T-helper 17 cell (primary cell): ENCODE measurements around the gene NPR3. TPM values are rescaled to one million over a fixed set of nuclear protein-coding genes. Genes with fewer than 3 reads are reported as not detected.

ENCODE experiments used
- ATAC-seq: fragments of 150-1000 bp; cut with Tn5 transposase; 2 replicates; pipeline ENCODE4 v1.10.0; 2021; ENCODE audit warnings: mild to moderate bottlenecking, moderate library complexity
- DNase-seq, 3 donors: peaks; one replicate each; pipeline versions ENCODE4 v3.0.0 to v3.0.0-alpha.2; 2020 to 2021
- H3K9me3 ChIP-seq: one replicate; pipeline ENCODE4 v1.7.0; 2013; ENCODE audit warnings: low read length, mild to moderate bottlenecking; ENCODE audit not compliant: control insufficient read depth, poor library complexity, severe bottlenecking
- H3K27ac Mint-ChIP-seq: one replicate; pipeline ENCODE4 v1.8.0; 2022; ENCODE audit warnings: mild to moderate bottlenecking, moderate library complexity, mixed read lengths
- H3K27me3 Mint-ChIP-seq: one replicate; pipeline ENCODE4 v1.8.0; 2022; ENCODE audit warnings: mixed read lengths
- H3K36me3 Mint-ChIP-seq: one replicate; pipeline ENCODE4 v1.8.0; 2022; ENCODE audit warnings: low read depth, mixed read lengths
- H3K4me1 Mint-ChIP-seq: one replicate; pipeline ENCODE4 v1.8.0; 2022; ENCODE audit warnings: mild to moderate bottlenecking, mixed read lengths
- H3K4me3 Mint-ChIP-seq: one replicate; pipeline ENCODE4 v1.8.0; 2022; ENCODE audit warnings: mild to moderate bottlenecking, moderate library complexity, mixed read lengths
- total RNA-seq, 4 donors: library from RNA in 2 of 4; stranded (reverse) in 2 of 4; gene quantifications; one replicate each; pipeline ENCODE4 v1.2.3 and lab custom pipeline; 2022 to 2026

The NPR3 gene
- total RNA-seq, 2 donors from 2014 or later, result 0.05 to 0.50 TPM

DNA sequence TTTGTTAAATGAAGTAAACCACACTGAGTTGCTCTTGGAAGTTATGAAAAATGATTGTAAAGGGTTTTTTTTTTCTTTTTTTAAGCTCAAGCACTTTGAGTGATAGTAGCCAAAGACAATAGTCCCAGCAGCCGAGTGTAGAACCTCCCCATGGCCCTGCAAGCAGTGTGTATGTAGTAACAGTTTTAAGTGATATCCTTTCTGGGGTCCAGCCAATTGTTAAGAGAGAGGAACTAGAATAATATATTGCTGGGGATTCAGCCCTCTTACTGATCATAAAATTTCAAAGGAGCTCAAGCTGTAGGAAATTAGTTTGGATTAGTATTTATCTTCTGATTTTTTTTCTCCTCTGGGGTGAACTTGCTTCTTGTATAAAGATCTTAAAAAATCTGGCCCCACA is 43.2 kb downstream of the NPR3 start:
- no peak overlapping the region for H3K27ac Mint-ChIP-seq
- no peak for DNase-seq
- no peaks in the 10 kb centered on the region for H3K27me3 Mint-ChIP-seq
- no peaks in the 10 kb centered on the region for H3K9me3 ChIP-seq
- no peak overlapping the region for H3K4me3 Mint-ChIP-seq
- no peaks in the 10 kb centered on the region for H3K36me3 Mint-ChIP-seq
- no peak for ATAC-seq
- no peaks in the 10 kb centered on the region for H3K4me1 Mint-ChIP-seq

DNA sequence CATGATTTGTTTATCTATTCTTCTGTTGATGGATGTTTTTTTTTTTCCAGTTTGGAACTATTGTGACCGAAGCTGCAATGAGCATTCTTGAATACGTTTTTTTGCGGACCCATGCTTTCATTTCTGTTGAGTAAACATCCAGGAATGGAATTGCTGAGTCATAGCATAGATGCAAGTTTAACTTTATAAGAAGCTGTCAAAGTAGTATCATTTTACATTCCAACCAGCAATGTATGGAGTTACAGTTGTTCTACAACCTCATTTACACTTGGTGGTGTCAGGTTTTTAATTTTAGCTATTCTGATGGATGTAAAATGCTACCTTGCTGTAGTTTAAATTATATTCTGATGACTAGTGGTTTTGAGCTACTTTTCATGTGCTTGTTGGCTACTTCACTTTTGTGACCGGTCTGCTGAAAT is 49.0 kb downstream of the NPR3 start:
- DNase-seq (no peak), ATAC-seq (no peak)
- H3K4me3 Mint-ChIP-seq, result no peak overlapping the region
- peaks cover 2% of the 10 kb centered on the region for H3K27me3 Mint-ChIP-seq
- H3K4me1 Mint-ChIP-seq, result no peaks in the 10 kb centered on the region
- H3K36me3 Mint-ChIP-seq, result peaks cover under 1% of the 10 kb centered on the region
- H3K27ac Mint-ChIP-seq, result no peak overlapping the region
- H3K9me3 ChIP-seq, result no peaks in the 10 kb centered on the region

DNA sequence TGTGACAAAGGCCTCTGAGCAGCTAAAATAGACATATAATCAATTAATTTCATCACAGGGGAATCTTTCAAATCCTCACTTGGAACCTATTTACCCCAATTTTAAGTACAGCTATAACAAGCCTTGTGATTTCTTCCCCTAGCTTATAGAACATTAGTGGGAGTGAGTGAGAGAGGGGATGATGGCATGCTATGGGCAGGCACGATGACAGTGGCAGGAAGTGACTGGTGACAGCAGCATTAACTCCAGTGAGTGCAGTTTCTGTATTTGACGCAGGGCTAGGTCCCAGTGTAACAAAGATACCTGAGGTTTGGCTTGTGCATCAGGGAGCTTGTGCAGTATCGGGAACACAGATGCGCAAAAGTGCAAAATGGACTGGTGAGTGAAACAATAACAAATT is 54.1 kb downstream of the NPR3 start:
- H3K4me3 Mint-ChIP-seq, result no peak overlapping the region

DNA sequence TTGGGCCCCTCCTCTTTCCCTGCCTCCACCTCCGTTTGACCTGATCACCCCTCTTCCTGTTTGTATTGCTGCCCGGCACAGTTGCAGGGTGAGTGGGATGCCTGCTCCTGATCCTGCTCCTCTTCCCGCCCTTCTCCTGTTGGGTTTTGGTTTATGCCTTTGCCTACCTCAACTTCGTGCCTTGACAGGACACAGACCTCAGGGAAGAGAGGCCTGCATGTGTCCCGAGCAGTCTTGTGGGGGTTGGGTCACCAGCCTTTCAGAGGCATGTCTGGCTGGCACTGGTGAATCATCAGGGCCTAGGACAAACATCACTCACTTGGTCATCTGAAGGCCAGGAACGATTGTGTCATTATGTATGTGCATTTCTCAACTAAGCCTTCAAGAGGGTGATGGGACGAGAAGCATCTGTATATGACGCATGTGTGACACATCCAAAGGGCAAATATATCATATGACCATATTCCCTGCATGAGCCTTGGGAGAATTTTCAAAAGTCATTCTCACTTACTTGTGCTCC is 56.9 kb downstream of the NPR3 start:
- Mint-ChIP-seq H3K4me3 (no peak overlapping the region), H3K27me3 (peaks cover 12% of the 10 kb centered on the region), H3K27ac (no peak overlapping the region), H3K4me1 (no peaks in the 10 kb centered on the region), H3K36me3 (peaks cover 2% of the 10 kb centered on the region)
- H3K9me3 ChIP-seq, result no peaks in the 10 kb centered on the region
- DNase-seq, result no peak
- ATAC-seq, result no peak

More for the DNA sequence above, 54.1 kb downstream of the NPR3 start:
- Mint-ChIP-seq H3K36me3 (peaks cover 2% of the 10 kb centered on the region), H3K4me1 (no peaks in the 10 kb centered on the region), H3K27ac (no peak overlapping the region), H3K27me3 (peaks cover 12% of the 10 kb centered on the region)
- no peak for DNase-seq
- H3K9me3 ChIP-seq, result no peaks in the 10 kb centered on the region
- ATAC-seq, result no peak

DNA sequence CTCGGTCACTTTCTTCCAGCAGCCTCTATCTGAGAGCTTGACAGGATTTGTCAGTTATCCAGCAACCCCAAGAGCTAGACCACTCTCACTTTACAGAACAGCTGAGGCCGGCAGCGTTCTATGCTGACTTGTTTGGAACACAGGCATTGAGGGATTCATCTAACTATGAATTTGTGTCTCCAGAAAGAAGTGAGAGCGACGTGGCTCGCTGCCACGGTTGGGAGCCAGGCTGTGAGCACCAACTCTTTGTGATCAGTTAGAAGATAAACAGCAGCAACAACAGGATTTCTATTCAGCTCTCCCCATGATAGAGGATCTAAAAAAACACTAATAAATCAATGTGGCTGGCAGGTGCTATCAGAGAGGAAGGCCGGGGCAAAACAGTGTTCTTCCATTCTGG is 58.6 kb downstream of the NPR3 start:
- Mint-ChIP-seq H3K36me3 (peaks cover 2% of the 10 kb centered on the region), H3K4me3 (no peak overlapping the region), H3K27ac (no peak overlapping the region), H3K4me1 (no peaks in the 10 kb centered on the region), H3K27me3 (peaks cover 12% of the 10 kb centered on the region)
- no peak for ATAC-seq
- H3K9me3 ChIP-seq, result no peaks in the 10 kb centered on the region
- no peak for DNase-seq

DNA sequence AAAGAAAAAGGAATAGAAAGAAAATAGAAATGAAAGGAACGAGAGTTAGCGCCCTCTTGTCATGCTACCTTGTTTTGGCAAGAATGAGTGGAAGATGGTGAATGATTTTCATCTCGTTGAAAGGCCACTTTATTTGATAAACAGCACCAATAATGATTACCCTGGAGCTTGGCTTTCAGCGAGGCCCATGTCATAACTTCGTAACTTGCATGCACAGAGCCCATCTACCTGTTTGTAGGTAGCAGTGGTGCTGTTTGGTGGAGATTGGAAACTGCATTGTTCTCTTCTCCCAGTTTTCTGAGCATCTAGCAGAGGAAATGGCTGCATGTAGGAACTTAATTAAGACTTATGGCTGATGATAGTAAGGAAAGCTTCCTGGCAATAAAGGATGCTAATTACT is 59.3 kb downstream of the NPR3 start:
- Mint-ChIP-seq H3K4me1 (no peaks in the 10 kb centered on the region), H3K27ac (no peak overlapping the region), H3K4me3 (no peak overlapping the region), H3K36me3 (no peaks in the 10 kb centered on the region), H3K27me3 (peaks cover 7% of the 10 kb centered on the region)
- no peaks in the 10 kb centered on the region for H3K9me3 ChIP-seq
- ATAC-seq (no peak), DNase-seq (no peak)

DNA sequence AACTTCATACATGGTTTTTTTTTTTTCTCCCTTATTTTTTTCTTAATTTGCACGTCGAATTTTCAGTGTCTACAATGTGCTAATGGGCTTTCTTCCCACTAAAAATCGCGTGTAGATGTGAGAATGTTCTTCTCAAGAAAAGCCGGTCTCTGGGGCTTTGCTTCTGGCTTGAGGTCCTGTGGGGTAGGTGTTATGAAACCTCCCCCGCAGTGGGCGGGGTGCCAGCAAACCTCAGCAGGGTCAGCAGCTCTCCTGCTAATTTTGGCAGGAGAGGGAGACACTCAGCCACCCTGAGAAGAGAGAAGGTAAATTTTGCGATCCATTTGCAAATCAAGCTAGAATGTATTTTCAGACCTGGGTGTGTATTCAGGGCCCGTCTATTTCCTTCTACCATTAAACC is 59.9 kb downstream of the NPR3 start:
- no peak for ATAC-seq
- no peaks in the 10 kb centered on the region for H3K9me3 ChIP-seq
- H3K4me1 Mint-ChIP-seq, result no peaks in the 10 kb centered on the region
- no peak overlapping the region for H3K27ac Mint-ChIP-seq
- H3K4me3 Mint-ChIP-seq, result no peak overlapping the region
- no peak for DNase-seq
- no peaks in the 10 kb centered on the region for H3K36me3 Mint-ChIP-seq
- H3K27me3 Mint-ChIP-seq, result peaks cover 6% of the 10 kb centered on the region

DNA sequence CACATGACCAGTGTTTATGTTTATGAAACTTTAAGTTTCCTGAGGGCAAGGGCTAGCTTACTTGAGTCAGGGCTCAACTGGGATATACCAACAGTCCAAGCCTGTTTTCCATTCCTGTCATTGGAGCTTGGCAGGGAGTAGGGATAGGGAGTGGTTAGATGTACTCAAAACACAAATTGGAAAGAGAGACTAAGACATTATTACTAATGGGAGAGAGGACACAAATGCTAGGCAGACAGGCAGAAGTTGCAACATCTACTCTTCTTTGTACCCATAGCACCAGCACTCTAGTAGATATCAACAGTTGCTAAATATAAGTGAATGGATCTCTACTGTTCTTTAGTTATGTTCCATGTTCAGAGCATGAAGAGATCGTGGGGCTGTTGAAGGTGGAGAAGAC is 62.8 kb downstream of the NPR3 start:
- Mint-ChIP-seq H3K36me3 (no peaks in the 10 kb centered on the region), H3K4me3 (no peak overlapping the region), H3K4me1 (no peaks in the 10 kb centered on the region), H3K27me3 (peaks cover 6% of the 10 kb centered on the region), H3K27ac (no peak overlapping the region)
- no peaks in the 10 kb centered on the region for H3K9me3 ChIP-seq
- ATAC-seq, result no peak
- DNase-seq, result no peak

DNA sequence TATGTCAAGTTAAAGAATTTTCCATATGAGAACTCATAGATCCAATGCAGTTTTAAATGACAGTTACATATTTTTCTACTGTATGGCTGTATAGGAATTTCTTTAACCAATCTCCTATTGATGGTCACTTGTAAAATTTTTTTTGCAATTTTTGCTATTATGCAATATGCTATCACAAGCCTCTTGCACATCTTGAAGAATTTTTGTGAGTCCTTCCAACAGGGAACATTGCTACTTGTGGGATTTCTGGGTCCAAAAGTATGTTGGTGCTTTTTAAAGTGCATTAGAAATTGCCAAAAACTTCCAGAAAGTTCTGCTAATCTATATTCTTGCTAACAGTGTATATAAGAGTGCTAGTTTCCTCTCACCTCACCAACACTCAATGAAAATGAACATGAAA is 65.1 kb downstream of the NPR3 start:
- no peaks in the 10 kb centered on the region for H3K36me3 Mint-ChIP-seq
- H3K27me3 Mint-ChIP-seq, result no peaks in the 10 kb centered on the region
- DNase-seq, result no peak

DNA sequence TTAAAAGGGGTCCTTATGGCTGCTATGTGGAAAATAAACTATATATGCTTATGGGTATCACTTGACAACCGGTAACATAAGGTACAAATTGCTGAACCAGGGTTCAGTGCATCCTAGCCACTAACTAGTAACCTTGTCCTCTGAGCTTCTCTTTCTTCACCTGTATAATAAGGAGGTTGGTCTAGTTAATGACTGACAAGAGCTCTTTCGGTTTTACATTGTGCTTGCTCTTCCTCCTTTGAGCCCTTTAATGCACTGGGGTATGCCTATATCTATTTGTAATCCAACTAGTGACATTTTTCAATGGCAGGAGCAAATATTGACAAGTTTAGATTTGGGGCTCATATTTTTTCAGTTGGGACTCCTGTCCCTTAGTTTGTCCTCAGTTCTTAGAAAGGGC is 66.1 kb downstream of the NPR3 start:
- Mint-ChIP-seq H3K4me3 (no peak overlapping the region), H3K27me3 (no peaks in the 10 kb centered on the region), H3K27ac (no peak overlapping the region), H3K36me3 (no peaks in the 10 kb centered on the region), H3K4me1 (no peaks in the 10 kb centered on the region)
- DNase-seq (no peak), ATAC-seq (no peak)
- no peaks in the 10 kb centered on the region for H3K9me3 ChIP-seq

More for the DNA sequence above, 65.1 kb downstream of the NPR3 start:
- no peak overlapping the region for H3K4me3 Mint-ChIP-seq
- H3K9me3 ChIP-seq, result no peaks in the 10 kb centered on the region
- no peak for ATAC-seq
- H3K27ac Mint-ChIP-seq, result no peak overlapping the region
- no peaks in the 10 kb centered on the region for H3K4me1 Mint-ChIP-seq

DNA sequence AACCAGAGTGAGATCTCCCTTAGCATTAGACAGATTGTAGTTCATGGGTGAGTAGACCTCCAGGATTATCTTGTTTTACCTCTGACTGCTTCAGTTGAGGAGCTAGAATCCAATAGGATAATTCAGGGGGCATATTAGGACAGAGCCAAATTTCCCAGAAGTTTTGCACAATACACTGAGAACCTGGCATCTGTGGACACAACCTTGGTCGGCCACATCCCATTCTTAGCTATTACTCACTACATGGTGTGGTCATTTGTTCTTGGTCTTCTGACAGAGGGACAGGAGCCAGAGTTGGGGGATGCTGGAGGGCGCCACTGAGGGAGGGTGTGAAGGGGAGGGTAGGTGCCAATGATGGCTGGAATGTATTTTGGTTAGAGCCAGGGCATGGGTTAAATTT is 66.6 kb downstream of the NPR3 start:
- no peaks in the 10 kb centered on the region for H3K9me3 ChIP-seq
- H3K36me3 Mint-ChIP-seq, result no peaks in the 10 kb centered on the region
- DNase-seq, result no peak
- H3K27me3 Mint-ChIP-seq, result no peaks in the 10 kb centered on the region
- no peak for ATAC-seq
- H3K27ac Mint-ChIP-seq, result no peak overlapping the region
- H3K4me1 Mint-ChIP-seq, result no peaks in the 10 kb centered on the region
- no peak overlapping the region for H3K4me3 Mint-ChIP-seq

DNA sequence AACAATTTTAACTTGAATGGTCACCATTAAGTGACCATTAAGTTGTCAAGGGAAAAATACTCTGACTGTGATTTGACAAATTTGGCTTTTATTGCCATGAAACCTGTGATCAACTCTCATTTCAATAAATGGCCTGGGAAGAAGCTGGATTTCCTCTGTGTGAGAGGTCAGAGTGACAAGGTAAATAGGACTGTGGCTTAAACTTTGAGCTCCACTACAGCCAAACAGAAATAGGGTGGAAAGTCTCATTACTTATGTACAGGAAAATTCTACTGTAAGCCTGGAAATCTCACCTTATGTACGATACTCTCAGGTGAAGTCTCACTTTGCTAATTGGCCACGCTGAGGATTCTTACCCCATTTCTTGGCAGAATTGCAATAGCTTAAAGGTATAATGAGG is 67.3 kb downstream of the NPR3 start:
- Mint-ChIP-seq H3K4me3 (no peak overlapping the region), H3K27ac (no peak overlapping the region), H3K4me1 (no peaks in the 10 kb centered on the region), H3K27me3 (no peaks in the 10 kb centered on the region), H3K36me3 (no peaks in the 10 kb centered on the region)
- ATAC-seq, result no peak
- DNase-seq, result no peak
- no peaks in the 10 kb centered on the region for H3K9me3 ChIP-seq

DNA sequence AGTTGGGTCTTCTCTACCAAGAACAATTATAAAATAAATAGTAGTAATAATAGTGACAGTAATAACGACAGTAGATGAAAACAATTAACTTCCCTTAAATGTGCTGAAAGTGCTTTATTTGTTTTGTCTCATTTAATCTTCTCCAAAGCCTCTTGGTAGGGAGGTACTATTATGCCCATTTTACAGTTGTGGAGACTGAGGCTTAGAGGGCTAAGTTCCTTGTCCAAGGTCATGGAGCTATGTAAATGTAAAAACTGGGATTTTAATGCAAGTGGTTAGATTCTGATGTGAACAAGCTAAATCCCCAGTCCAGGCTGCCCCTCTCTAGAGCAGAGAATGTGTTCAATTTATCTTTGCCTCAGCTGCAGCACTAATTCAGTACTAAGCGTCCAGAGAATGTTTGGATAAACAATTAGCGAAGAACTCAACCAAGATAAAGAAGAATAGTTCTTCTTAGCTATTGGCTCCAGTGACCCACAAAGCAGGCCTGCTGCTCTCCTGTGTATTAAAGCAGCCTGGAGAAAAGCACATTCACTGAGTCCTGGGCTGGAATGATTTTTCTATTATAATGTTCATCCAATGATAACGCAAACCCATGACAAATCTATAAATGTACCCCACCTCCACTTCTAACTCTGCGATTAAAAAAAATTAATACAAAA is 68.8 kb downstream of the NPR3 start:
- no peak overlapping the region for H3K4me3 Mint-ChIP-seq
- no peaks in the 10 kb centered on the region for H3K9me3 ChIP-seq
- ATAC-seq (no peak), DNase-seq (no peak)
- H3K4me1 Mint-ChIP-seq, result no peaks in the 10 kb centered on the region
- no peaks in the 10 kb centered on the region for H3K36me3 Mint-ChIP-seq
- no peaks in the 10 kb centered on the region for H3K27me3 Mint-ChIP-seq
- H3K27ac Mint-ChIP-seq, result no peak overlapping the region

DNA sequence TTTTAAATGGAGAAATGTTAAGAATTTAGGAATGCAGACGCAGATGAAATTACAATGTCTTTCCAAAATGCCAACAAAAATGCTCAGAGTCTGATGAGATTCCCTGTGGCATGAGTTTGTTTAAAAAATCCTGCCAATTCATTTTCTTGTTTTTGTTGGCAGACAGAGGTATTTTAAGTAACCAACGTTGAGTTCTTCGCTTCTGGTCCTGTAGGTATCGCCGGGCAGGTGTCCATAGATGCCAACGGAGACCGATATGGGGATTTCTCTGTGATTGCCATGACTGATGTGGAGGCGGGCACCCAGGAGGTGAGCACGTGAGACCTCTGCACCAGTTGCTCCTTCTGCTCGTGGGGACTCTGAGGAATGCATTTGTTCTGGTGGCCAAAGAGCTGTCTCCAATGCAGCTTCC is 69.4 kb downstream of the NPR3 start:
- H3K4me1 Mint-ChIP-seq, result no peaks in the 10 kb centered on the region
- no peak for DNase-seq
- no peak overlapping the region for H3K27ac Mint-ChIP-seq
- H3K36me3 Mint-ChIP-seq, result no peaks in the 10 kb centered on the region
- ATAC-seq, result no peak
- H3K9me3 ChIP-seq, result no peaks in the 10 kb centered on the region
- H3K4me3 Mint-ChIP-seq, result no peak overlapping the region
- no peaks in the 10 kb centered on the region for H3K27me3 Mint-ChIP-seq
